HG02870 (cell line): ENCODE results near the gene ZNF891.
A peak's percentile ranks its signal among the peaks of the same experiment; 100 is the strongest.

ENCODE experiments used
- ATAC-seq: cut with Tn5 transposase; IDR thresholded peaks from one replicate; pipeline ENCODE4 v1.9.1; 2021; ENCODE audit warnings: mild to moderate bottlenecking, moderate library complexity; ENCODE audit not compliant: unreplicated experiment

The ZNF891 gene

GRCh38 chr12:133130038-133130807, at the start of gene ZNF891, which contains the start of gene ZNF10:
Gene ZNF891, minus strand, starts transcription at chr12:133130274. Its CDS starts 8,356 bp downstream, at chr12:133121918.
Gene ZNF10, plus strand, starts transcription at chr12:133130627. Its CDS starts 13,866 bp downstream, at chr12:133144493.
- ATAC-seq, result peak; percentile 87

DNA sequence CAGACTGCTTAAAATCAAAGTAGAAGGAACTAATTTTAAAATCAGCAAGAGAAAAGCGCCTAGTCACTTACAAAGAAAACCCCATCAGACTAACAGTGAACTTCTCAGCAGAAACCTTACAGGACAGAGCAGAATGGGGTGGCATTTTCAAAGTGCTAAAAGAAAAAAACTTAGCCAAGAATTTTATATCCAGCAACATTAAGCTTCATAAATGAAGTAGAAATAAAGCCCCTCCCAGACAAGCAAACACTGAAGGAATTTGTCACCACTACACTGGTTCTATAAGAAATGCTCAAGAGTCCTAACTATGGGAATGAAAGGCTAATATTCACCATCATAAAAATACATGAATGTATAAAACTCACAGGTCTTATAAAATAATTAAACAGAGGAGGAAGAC, 44.8 kb upstream of the ZNF891 start:
- no peak for ATAC-seq

DNA sequence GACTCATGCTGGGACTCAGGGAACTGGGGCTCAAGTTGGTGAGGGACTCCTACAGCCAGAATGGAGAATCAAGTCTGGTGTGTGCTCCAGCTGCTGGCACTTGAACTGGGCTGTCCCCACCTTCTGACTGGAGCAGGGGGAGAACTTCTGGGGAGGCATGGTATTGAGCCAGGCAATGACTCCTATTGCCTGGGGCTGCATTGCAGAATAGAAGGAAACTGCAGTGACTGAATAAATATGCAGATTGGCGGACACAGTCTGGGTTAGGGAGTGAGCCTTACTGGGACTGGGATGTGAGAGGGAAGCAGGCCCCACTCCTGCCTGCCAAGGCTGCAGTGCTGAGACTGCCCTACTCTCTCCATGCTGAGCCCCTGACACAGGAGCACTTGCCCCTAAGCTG, 42.4 kb upstream of the ZNF891 start:
- no peak for ATAC-seq

GRCh38 chr12:133165776-133166175, 35.7 kb upstream of the ZNF891 start:
- ATAC-seq, result no peak

DNA sequence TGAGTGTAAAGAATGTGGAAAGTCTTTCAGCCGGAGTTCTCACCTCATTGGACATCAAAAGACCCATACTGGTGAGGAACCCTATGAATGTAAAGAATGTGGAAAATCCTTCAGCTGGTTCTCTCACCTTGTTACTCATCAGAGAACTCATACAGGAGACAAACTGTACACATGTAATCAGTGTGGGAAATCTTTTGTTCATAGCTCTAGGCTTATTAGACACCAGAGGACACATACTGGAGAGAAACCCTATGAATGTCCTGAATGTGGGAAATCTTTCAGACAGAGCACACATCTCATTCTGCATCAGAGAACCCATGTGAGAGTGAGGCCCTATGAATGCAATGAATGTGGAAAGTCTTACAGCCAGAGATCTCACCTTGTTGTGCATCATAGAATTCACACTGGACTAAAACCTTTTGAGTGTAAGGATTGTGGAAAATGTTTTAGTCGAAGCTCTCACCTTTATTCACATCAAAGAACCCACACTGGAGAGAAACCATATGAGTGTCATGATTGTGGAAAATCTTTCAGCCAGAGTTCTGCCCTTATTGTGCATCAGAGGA, 26.1 kb upstream of the ZNF891 start:
- ATAC-seq, result no peak

GRCh38 chr12:133145981-133146380, 15.9 kb upstream of the ZNF891 start:
- no peak for ATAC-seq

GRCh38 chr12:133135747-133136146, 5.7 kb upstream of the ZNF891 start:
- ATAC-seq, result no peak

DNA sequence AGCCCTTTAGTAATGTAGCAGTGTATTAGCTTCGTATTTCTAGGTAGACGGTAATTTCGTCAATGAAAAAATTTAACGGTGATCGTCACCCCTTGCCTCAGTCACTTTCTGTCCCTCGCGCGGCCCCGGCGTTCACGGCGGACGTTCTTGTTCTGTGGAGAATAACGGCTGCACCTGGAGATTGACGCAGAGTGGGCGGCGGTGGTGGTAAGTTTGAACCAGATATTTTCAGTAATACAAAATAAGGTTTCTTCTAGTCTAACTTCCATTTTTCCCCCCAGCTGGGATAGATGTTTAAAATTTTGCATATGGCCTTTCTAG, 694 bp upstream of the ZNF891 start:
- ATAC-seq, result peak; percentile 6

DNA sequence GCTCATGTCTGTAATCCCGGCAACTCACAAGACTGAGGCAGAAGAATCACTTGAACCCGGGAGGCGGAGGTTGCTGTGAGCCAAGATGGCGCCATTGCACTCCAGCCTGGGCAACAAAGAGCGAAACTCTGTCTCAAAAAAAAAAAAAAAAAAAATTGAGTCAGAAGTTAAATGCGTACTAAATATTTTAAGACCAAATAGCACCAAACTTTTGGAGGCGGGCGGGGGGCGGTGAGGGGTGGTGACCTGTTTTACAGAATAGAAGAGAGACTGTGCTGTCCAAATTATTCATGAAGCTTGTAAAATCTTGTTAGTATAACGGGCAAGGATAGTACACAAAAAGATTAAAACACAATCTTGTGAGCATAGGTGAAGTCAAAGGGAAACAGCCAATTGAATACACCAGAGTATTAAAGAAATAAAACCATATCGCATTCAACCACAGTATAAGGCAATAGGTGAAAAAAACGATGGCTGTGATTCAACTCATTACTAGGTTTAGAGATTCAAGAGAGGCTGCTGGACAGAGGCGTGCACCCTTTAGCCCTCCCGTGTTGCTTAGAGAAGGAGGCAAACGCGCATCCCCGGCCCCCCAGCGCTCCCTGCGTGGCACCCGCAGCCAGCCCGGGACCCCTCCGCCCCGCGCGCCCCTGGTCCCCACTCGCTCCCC, 571 bp downstream of the ZNF891 start:
- peak; percentile 7 for ATAC-seq

- ATAC-seq, result no peak
These were observed 5.4 kb downstream of the ZNF891 start for GRCh38 chr12:133124674-133125073.

DNA sequence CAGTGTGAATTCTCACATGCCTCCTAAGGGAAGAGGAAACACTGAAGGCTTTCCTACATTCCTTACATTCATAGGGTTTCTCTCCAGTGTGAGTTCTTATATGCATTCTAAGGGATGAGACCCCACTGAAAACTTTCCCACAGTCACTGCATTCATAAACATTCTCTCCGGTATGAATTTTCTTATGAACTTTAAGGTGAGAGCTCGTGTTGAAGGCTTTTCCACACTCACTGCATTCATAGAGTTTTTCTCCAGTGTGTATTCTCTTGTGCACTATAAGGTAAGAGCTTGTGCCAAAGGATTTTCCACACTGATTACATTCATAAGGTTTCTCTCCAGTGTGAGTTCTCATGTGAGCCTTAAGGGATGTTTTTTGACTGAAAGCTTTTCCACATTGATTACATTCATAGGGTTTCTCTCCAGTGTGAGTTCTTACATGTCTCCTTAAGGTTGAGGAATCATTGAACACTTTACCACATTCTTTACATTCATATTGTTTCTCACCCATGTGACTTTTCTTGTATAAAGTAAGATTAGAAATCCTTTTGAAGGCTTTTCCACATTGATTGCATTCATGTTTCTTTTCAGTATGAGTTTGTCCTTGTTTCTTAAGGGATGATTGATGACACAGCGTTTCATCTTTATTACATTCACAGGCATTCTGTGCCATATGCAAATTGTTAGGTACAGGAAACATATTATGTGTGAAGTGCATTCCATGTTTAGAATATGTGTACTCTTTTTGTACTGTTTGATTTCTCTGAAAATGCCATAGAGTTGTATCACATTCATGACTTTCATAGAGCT, 9.5 kb downstream of the ZNF891 start:
- no peak for ATAC-seq

DNA sequence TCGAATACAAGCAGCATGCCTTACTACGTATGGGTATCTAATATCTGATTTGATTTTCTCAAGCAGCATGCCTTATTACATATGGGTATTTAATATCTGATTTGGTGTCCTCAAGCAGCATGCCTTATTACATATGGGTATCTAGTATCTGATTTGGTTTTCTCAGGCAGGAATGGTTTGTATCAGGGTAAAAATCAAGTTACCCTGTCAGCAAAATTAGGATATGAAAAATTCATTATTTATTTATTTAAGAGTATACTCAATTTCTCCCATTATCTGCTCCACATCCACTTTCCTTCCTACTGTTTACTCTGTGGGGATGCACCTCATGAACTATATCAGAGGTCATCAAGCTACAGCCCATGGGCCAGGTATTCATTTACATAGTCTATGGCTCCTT, 21.9 kb downstream of the ZNF891 start:
- ATAC-seq, result no peak

GRCh38 chr12:133107121-133107520, 23.0 kb downstream of the ZNF891 start:
- ATAC-seq, result no peak

- ATAC-seq, result no peak
These were observed 23.8 kb downstream of the ZNF891 start for GRCh38 chr12:133106253-133106652.

DNA sequence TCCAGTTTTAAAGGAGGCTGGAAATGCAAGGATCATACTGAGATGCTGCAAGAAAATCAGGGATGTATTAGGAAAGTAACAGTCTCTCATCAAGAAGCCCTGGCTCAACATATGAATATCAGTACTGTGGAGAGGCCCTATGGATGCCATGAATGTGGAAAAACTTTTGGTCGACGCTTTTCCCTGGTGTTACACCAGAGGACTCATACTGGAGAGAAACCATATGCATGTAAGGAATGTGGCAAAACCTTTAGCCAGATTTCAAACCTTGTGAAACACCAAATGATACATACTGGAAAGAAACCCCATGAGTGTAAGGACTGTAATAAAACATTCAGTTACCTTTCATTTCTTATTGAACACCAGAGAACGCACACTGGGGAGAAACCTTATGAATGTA, 24.5 kb downstream of the ZNF891 start:
- no peak for ATAC-seq

- no peak for ATAC-seq
These were observed 46.7 kb downstream of the ZNF891 start for GRCh38 chr12:133083345-133083744.

DNA sequence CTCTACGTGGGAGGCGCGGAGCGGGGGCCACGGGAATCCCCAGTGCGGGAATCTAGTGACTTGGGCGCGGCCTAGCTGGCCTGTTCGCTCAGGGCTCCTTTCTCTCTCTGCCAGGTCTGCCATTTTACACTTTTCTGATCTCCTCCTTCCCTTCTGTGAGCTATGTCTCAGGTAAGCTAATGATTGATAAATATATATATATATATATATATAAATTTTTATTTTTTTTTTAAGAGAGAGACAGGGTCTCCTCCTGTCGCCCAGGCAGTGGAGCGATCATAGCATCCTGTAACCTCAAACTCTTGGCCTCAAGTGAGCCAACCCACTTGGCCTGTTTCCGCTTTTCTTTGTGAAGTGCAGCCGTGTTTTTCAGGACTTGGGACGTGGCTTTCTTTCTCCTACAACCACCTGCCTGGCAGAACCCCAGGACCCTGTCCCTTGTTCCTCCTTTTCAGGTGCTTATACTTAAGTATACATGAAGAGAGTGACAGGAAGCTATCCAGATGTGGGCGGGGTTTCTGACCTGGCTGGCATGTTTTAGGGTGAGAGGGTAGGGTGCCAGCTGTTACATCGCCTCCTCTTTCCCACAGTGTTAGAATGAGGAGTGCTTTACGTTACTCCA, 48.8 kb downstream of the ZNF891 start:
- ATAC-seq, result no peak

- peak; percentile 63 for ATAC-seq
These were observed 49.5 kb downstream of the ZNF891 start, which contains the start of gene ZNF140 for GRCh38 chr12:133080368-133081158. Gene ZNF140, plus strand, starts transcription at chr12:133080923. Its CDS starts 398 bp downstream, at chr12:133081321.

GRCh38 chr12:133080026-133080367, 50.1 kb downstream of the ZNF891 start:
- ATAC-seq, result peak; percentile 72

DNA sequence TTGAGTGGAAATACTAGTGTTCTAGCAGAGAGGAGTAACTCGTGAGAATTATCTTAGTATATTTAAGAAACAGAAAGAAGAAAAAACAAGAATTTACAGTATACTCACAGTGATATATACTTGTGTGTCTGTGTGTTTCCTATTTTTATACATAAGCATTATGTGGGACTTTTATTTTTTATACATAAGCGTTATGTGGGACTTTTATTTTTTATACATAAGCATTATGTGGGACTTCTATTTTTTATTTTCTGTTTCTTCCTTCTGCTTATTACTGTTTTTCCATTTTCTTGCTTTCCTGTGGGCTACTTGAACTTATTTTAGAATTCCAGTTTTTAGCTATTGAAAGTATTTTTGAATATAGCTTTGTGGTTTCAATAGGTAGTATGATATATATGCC, 56.2 kb downstream of the ZNF891 start:
- no peak for ATAC-seq
